Vagina (tissue), 2 donors: ENCODE results near the gene PDCL2. TPM values are rescaled to one million over a fixed set of nuclear protein-coding genes. Genes with fewer than 3 reads are reported as not detected.

Experiments
- DNase-seq, 2 donors: peaks; one replicate each; pipeline ENCODE4 v3.0.0-alpha.2; 2017; ENCODE audit errors: extremely low spot score in 2 of 2
- H3K27ac ChIP-seq: fragments of 200-600 bp; sonication (generic); one replicate; pipeline ENCODE4 v1.5.1; 2019
- H3K27me3 ChIP-seq: fragments of 200-600 bp; sonication (generic); one replicate; pipeline ENCODE4 v1.5.1; 2019
- H3K36me3 ChIP-seq, 2 donors: fragments of 200-600 bp; sonication (generic); one replicate each; pipeline ENCODE4 v1.5.1; 2017 to 2019
- H3K4me1 ChIP-seq: fragments of 200-600 bp; sonication (generic); one replicate; pipeline ENCODE4 v1.5.1; 2019
- H3K4me3 ChIP-seq, 2 donors: fragments of 200-600 bp; sonication (generic); 1 replicate in 1 of 2; 2 replicates in 1 of 2; pipeline ENCODE4 v1.5.1; 2016 to 2019
- H3K9me3 ChIP-seq: fragments of 200-600 bp; sonication (generic); one replicate; pipeline ENCODE4 v1.5.1; 2019
- POLR2A ChIP-seq, 2 donors: fragments of 450-650 bp; IDR thresholded peaks; one replicate each; pipeline ENCODE4 v1.6.1; 2017; ENCODE audit warnings: antibody characterized with exemption in 2 of 2, mild to moderate bottlenecking in 2 of 2, moderate library complexity in 2 of 2
- POLR2AphosphoS5 ChIP-seq, 2 donors: sonication (generic); formaldehyde crosslinking; IDR thresholded peaks; one replicate each; pipeline ENCODE4 v1.9.0; 2017; ENCODE audit warnings: antibody characterized with exemption in 2 of 2, mild to moderate bottlenecking in 2 of 2, low read depth in 1 of 2; ENCODE audit not compliant: insufficient read depth in 1 of 2
- intact Hi-C: fragments of 100-400 bp; cut with DNase I; formaldehyde crosslinking; loops from one replicate; pipeline ENCODE4 v1.15.1; 2023
- total RNA-seq: library from RNA; depleted of rRNA; stranded (reverse); fragments of >200 nt; gene quantifications from one replicate; pipeline ENCODE4 v1.2.3, GENCODE V29; 2016
- TF ChIP-seq, protein P1 (sequence below), 3 experiments: fragments of 450-650 bp in 2 of 3; fragments of 200-600 bp in 1 of 3; sonication (generic) in 1 of 3; IDR thresholded peaks; one replicate each; pipeline ENCODE4 v1.5.1; 2017 to 2019; ENCODE audit warnings: antibody characterized with exemption in 3 of 3, mild to moderate bottlenecking in 2 of 3, moderate library complexity in 2 of 3

Gene PDCL2
- total RNA-seq, 1 donor from 2014 or later = not detected

DNA sequence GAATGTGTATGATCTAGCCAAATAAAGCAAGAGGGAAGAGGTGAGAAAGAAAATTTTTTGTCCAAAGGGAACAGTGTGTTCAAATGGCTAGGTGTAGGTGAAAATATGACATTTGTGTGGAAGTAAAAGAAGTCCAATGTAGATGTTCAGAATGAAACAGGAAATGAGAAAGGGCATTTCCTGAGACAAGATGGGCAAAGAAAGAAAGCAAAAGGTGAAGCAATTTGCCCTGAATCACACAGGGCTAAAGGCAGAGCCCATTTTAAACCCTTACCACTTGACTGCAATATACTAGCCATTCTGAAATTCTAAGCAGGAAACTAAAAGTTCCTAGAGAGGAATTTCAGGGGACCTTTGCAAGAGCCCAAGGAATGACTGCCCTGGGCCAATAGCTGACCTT, 81.4 kb downstream of the PDCL2 start:
- H3K27me3 ChIP-seq = no peaks in the 10 kb centered on the region
- no peaks in the 10 kb centered on the region for H3K9me3 ChIP-seq
- no peaks in the 10 kb centered on the region for H3K4me1 ChIP-seq
- no peak overlapping the region for H3K27ac ChIP-seq
- H3K36me3 ChIP-seq = peaks cover 0 to 20% of the 10 kb centered on the region in 2 donors
- H3K4me3 ChIP-seq = no peak overlapping the region
- DNase-seq = no peak
- no peak for TF ChIP-seq POLR2A (IDR thresholded peaks at IDR 0.05)
- TF ChIP-seq, protein P1, sequence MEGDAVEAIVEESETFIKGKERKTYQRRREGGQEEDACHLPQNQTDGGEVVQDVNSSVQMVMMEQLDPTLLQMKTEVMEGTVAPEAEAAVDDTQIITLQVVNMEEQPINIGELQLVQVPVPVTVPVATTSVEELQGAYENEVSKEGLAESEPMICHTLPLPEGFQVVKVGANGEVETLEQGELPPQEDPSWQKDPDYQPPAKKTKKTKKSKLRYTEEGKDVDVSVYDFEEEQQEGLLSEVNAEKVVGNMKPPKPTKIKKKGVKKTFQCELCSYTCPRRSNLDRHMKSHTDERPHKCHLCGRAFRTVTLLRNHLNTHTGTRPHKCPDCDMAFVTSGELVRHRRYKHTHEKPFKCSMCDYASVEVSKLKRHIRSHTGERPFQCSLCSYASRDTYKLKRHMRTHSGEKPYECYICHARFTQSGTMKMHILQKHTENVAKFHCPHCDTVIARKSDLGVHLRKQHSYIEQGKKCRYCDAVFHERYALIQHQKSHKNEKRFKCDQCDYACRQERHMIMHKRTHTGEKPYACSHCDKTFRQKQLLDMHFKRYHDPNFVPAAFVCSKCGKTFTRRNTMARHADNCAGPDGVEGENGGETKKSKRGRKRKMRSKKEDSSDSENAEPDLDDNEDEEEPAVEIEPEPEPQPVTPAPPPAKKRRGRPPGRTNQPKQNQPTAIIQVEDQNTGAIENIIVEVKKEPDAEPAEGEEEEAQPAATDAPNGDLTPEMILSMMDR (IDR thresholded peaks at IDR 0.05) = no peak
- no peak for TF ChIP-seq POLR2AphosphoS5 (IDR thresholded peaks at IDR 0.05; ENCODE audit: insufficient read depth in 1 of 2, low read depth in 1 of 2)
- intact Hi-C loops = no loop called here

DNA sequence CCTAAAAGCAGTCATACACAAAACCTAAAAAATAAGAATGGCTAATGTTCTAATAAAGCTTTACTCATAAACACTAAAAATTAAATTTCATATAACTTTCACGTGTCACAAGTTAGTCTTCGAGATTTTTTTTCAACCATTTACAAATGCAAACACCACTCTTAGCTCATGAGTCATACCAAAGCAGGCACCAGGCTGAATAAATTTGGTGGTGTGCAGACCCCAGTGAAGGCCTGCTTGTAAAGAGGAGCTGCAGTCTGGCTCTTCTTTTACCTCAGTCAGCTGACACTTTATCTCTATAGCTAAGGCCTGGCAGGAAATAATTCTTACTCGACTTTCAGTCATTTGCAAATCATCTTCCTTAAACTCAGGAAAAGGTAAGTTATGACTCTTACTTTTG, 82.8 kb downstream of the PDCL2 start:
- no peak overlapping the region for H3K4me3 ChIP-seq
- H3K27me3 ChIP-seq = no peaks in the 10 kb centered on the region
- DNase-seq = no peak
- no peaks in the 10 kb centered on the region for H3K4me1 ChIP-seq
- peaks cover 0 to 28% of the 10 kb centered on the region in 2 donors for H3K36me3 ChIP-seq
- no peak overlapping the region for H3K27ac ChIP-seq
- intact Hi-C loops = no loop called here
- TF ChIP-seq, protein P1 (IDR thresholded peaks at IDR 0.05) = no peak
- TF ChIP-seq POLR2AphosphoS5 (IDR thresholded peaks at IDR 0.05; ENCODE audit: insufficient read depth in 1 of 2, low read depth in 1 of 2) (no peak), POLR2A (IDR thresholded peaks at IDR 0.05) (no peak)
- no peaks in the 10 kb centered on the region for H3K9me3 ChIP-seq

DNA sequence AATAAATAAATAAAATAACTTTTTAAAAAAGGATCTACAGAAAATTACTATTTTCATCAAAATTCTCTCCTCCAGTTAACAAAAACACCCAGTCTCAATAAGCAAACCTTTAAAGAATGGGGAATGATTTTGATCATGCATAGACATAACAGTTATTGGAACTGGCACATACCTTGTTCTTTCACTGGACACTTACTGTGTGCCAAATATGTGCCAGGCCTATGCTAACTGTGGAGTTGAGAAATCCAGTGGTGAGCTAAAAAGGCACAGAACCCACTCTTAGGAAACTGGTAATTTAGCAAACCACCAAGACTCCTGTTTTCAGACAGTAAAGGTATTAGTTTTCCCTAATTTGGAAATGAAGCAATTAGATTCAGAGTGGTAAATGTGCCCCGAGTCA, 84.4 kb downstream of the PDCL2 start:
- Histone ChIP-seq H3K27me3 (no peaks in the 10 kb centered on the region), H3K36me3 (peaks cover 0 to 28% of the 10 kb centered on the region in 2 donors)
- TF ChIP-seq POLR2AphosphoS5 (IDR thresholded peaks at IDR 0.05; ENCODE audit: insufficient read depth in 1 of 2, low read depth in 1 of 2) (no peak), POLR2A (IDR thresholded peaks at IDR 0.05) (no peak)
- TF ChIP-seq, protein P1 (IDR thresholded peaks at IDR 0.05) = no peak

More for the DNA sequence above, 84.4 kb downstream of the PDCL2 start:
- Histone ChIP-seq H3K4me1 (no peaks in the 10 kb centered on the region), H3K4me3 (no peak overlapping the region), H3K27ac (no peak overlapping the region), H3K9me3 (no peaks in the 10 kb centered on the region)
- intact Hi-C loops = no loop called here
- no peak for DNase-seq

Other genes with a start within 250 kb of the PDCL2 start
- gene SRD5A3, start 246.0 kb downstream of the PDCL2 start, total RNA-seq = 25.5 TPM
- 171 TPM for gene TMEM165, start 196.3 kb downstream of the PDCL2 start, total RNA-seq
- 34.4 TPM for gene CLOCK, start 45.3 kb downstream of the PDCL2 start, total RNA-seq
- 8.1 TPM for gene NMU, start 44.1 kb upstream of the PDCL2 start, total RNA-seq
- gene EXOC1L, start 227.5 kb upstream of the PDCL2 start, total RNA-seq = not detected